ENCODE data around the gene TUT1. TPM values are rescaled to one million over a fixed set of nuclear protein-coding genes. Genes with fewer than 3 reads are reported as not detected.
"Not testable (repeated sequence)": the region's sequence is repeated elsewhere in the genome, so short reads cannot be mapped to it uniquely, and the experiment has no call there.

Gene TUT1
- total RNA-seq, 2 donors from 2014 or later, result 16.0 to 33.5 TPM

- Histone ChIP-seq H3K4me1 (ENCODE audit: control insufficient read depth, insufficient read depth, low read length) (peaks cover 6% of the 10 kb centered on the region), H3K9ac (ENCODE audit: extremely low read depth, low read length, poor library complexity, severe bottlenecking) (no peak overlapping the region), H3K4me3 (ENCODE audit: low read length) (peak overlapping the region; percentile 45), H3K36me3 (ENCODE audit: control insufficient read depth, insufficient read depth, low read length) (peaks cover 89% of the 10 kb centered on the region), H3K27me3 (ENCODE audit: control insufficient read depth, insufficient read depth, low read length, poor library complexity, severe bottlenecking) (no peaks in the 10 kb centered on the region), H3K9me3 (ENCODE audit: control insufficient read depth, low read length) (no peaks in the 10 kb centered on the region), H3K27ac (ENCODE audit: low read depth, low read length) (no peak overlapping the region)
- H3K4me3 Mint-ChIP-seq, result no peak overlapping the region
- peak overlapping the region; percentile 66 for H3K27ac Mint-ChIP-seq
- no peak for TF ChIP-seq CTCF (conservative IDR thresholded peaks at IDR 0.05)
- H3K36me3 Mint-ChIP-seq (ENCODE audit: low read depth), result peaks cover 80% of the 10 kb centered on the region
- WGBS, 2 experiments (ENCODE audit: insufficient coverage in 1 of 2, insufficient read length in 1 of 2), result 91 to 94% methylated on average over 4 to 7 of the region's 8 CpGs
- no peaks in the 10 kb centered on the region for H3K9me3 Mint-ChIP-seq
- no peaks in the 10 kb centered on the region for H3K27me3 Mint-ChIP-seq (ENCODE audit: insufficient read depth)
- H3K4me1 Mint-ChIP-seq, result peaks cover 36% of the 10 kb centered on the region
- DNase-seq, result no peak
Measured at GRCh38 chr11:62567018-62567633, 24.2 kb downstream of the TUT1 start.

GRCh38 chr11:62566247-62566646 is 25.1 kb downstream of the TUT1 start:
- DNase-seq, result no peak
- no peak overlapping the region for H3K27ac ChIP-seq (ENCODE audit: low read depth, low read length)
- no peak overlapping the region for H3K4me3 ChIP-seq (ENCODE audit: low read length)
- Mint-ChIP-seq H3K4me3 (no peak overlapping the region), H3K27me3 (ENCODE audit: insufficient read depth) (no peaks in the 10 kb centered on the region), H3K27ac (no peak overlapping the region), H3K9me3 (no peaks in the 10 kb centered on the region), H3K36me3 (ENCODE audit: low read depth) (peaks cover 74% of the 10 kb centered on the region), H3K4me1 (peaks cover 35% of the 10 kb centered on the region)
- no peak overlapping the region for H3K9ac ChIP-seq (ENCODE audit: extremely low read depth, low read length, poor library complexity, severe bottlenecking)
- peaks cover 81% of the 10 kb centered on the region for H3K36me3 ChIP-seq (ENCODE audit: control insufficient read depth, insufficient read depth, low read length)
- no peaks in the 10 kb centered on the region for H3K27me3 ChIP-seq (ENCODE audit: control insufficient read depth, insufficient read depth, low read length, poor library complexity, severe bottlenecking)
- 97 to 98% methylated on average over 7 to 8 of the region's 8 CpGs for WGBS, 2 experiments (ENCODE audit: insufficient coverage in 1 of 2, insufficient read length in 1 of 2)
- TF ChIP-seq CTCF (conservative IDR thresholded peaks at IDR 0.05), result no peak
- H3K9me3 ChIP-seq (ENCODE audit: control insufficient read depth, low read length), result no peaks in the 10 kb centered on the region
- H3K4me1 ChIP-seq (ENCODE audit: control insufficient read depth, insufficient read depth, low read length), result peaks cover under 1% of the 10 kb centered on the region

- Histone ChIP-seq H3K4me1 (ENCODE audit: control insufficient read depth, insufficient read depth, low read length) (no peaks in the 10 kb centered on the region), H3K9me3 (ENCODE audit: control insufficient read depth, low read length) (no peaks in the 10 kb centered on the region), H3K27ac (ENCODE audit: low read depth, low read length) (no peak overlapping the region), H3K4me3 (ENCODE audit: low read length) (no peak overlapping the region), H3K36me3 (ENCODE audit: control insufficient read depth, insufficient read depth, low read length) (peaks cover 76% of the 10 kb centered on the region), H3K9ac (ENCODE audit: extremely low read depth, low read length, poor library complexity, severe bottlenecking) (no peak overlapping the region), H3K27me3 (ENCODE audit: control insufficient read depth, insufficient read depth, low read length, poor library complexity, severe bottlenecking) (no peaks in the 10 kb centered on the region)
- 91 to 98% methylated on average over 5 of the region's 5 CpGs for WGBS, 2 experiments (ENCODE audit: insufficient coverage in 1 of 2, insufficient read length in 1 of 2)
- TF ChIP-seq CTCF (conservative IDR thresholded peaks at IDR 0.05), result no peak
- Mint-ChIP-seq H3K4me3 (no peak overlapping the region), H3K9me3 (no peaks in the 10 kb centered on the region), H3K36me3 (ENCODE audit: low read depth) (peaks cover 74% of the 10 kb centered on the region), H3K4me1 (peaks cover 39% of the 10 kb centered on the region), H3K27me3 (ENCODE audit: insufficient read depth) (no peaks in the 10 kb centered on the region), H3K27ac (no peak overlapping the region)
- DNase-seq, result no peak
Measured at GRCh38 chr11:62565100-62565802, 26.1 kb downstream of the TUT1 start.

GRCh38 chr11:62561677-62562230 is 29.6 kb downstream of the TUT1 start:
- not testable (repeated sequence) for H3K9me3 ChIP-seq (ENCODE audit: control insufficient read depth, low read length); H3K4me1 ChIP-seq (ENCODE audit: control insufficient read depth, insufficient read depth, low read length); H3K4me3 ChIP-seq (ENCODE audit: low read length); H3K9me3 Mint-ChIP-seq; H3K27me3 ChIP-seq (ENCODE audit: control insufficient read depth, insufficient read depth, low read length, poor library complexity, severe bottlenecking); H3K27me3 Mint-ChIP-seq (ENCODE audit: insufficient read depth)
- Mint-ChIP-seq H3K27ac (peak overlapping the region; percentile 95), H3K36me3 (ENCODE audit: low read depth) (peaks cover 77% of the 10 kb centered on the region), H3K4me1 (peaks cover 49% of the 10 kb centered on the region), H3K4me3 (peak overlapping the region; percentile 38)
- H3K27ac ChIP-seq (ENCODE audit: low read depth, low read length), result peak overlapping the region; percentile 59
- DNase-seq, result peak; percentile 83
- H3K9ac ChIP-seq (ENCODE audit: extremely low read depth, low read length, poor library complexity, severe bottlenecking), result peak overlapping the region; percentile 50
- WGBS, 2 experiments (ENCODE audit: insufficient coverage in 1 of 2, insufficient read length in 1 of 2), result 5 to 45% methylated on average over 3 of the region's 3 CpGs
- peaks cover 76% of the 10 kb centered on the region for H3K36me3 ChIP-seq (ENCODE audit: control insufficient read depth, insufficient read depth, low read length)
